Endothelial cell of umbilical vein (primary cell): ENCODE measurements around the gene SLC25A30. TPM values are rescaled to one million over a fixed set of nuclear protein-coding genes. Genes with fewer than 3 reads are reported as not detected.

ENCODE experiments used
- BruUV-seq: library from RNA; stranded (reverse); fragments of 400-500 nt; replicated peaks from 2 replicates; lab custom pipeline; 2021; lab: Mats Ljungman, UMichigan
- CTCF ChIA-PET: fragments of 300-600, 350-600 bp; sonication (Branson Sonifier 250); formaldehyde crosslinking; loops from one replicate; lab custom pipeline; 2021; ENCODE audit warnings: antibody characterized with exemption, inconsistent platforms; lab: Charles Lee
- POLR2A ChIA-PET: fragments of 300-600, 350-600 bp; sonication (Branson Sonifier 250); formaldehyde crosslinking; loops from one replicate; lab custom pipeline; 2021; ENCODE audit warnings: antibody characterized with exemption, inconsistent platforms; lab: Charles Lee
- DNase-seq: peaks from one replicate; pipeline ENCODE4 v3.0.0-alpha.2; 2011; ENCODE audit warnings: low read depth, low spot score
- FAIRE-seq: peaks from 2 replicates; lab custom pipeline; 2011; peaks lifted over from hg19 to GRCh38; lab: Jason Lieb, UNC
- H2AFZ ChIP-seq: 2 replicates; pipeline ENCODE4 v1.6.0; 2012; ENCODE audit warnings: low read depth, low read length, control low read depth, inconsistent platforms
- H3K27ac ChIP-seq: 2 replicates; pipeline ENCODE4 v1.5.1; 2011; ENCODE audit warnings: low read depth, mild to moderate bottlenecking, control low read depth, low read length, moderate library complexity; ENCODE audit not compliant: insufficient read depth
- H3K27me3 ChIP-seq, 2 experiments: 2 replicates each; pipeline versions ENCODE4 v1.6.0 to v1.6.1; 2011; ENCODE audit warnings: low read length in 2 of 2, mixed read lengths in 1 of 2; ENCODE audit not compliant: control insufficient read depth in 2 of 2, insufficient read depth in 2 of 2
- H3K36me3 ChIP-seq, 2 experiments: 2 replicates in 1 of 2; 3 replicates in 1 of 2; pipeline ENCODE4 v1.5.1; 2011; ENCODE audit warnings: low read length in 2 of 2, mild to moderate bottlenecking in 1 of 2, moderate library complexity in 1 of 2; ENCODE audit not compliant: control insufficient read depth in 2 of 2, insufficient read depth in 2 of 2; ENCODE audit errors: extremely low read depth in 1 of 2
- H3K4me1 ChIP-seq: 3 replicates; pipeline ENCODE4 v1.5.1; 2011; ENCODE audit warnings: mild to moderate bottlenecking, low read length; ENCODE audit not compliant: control insufficient read depth, insufficient read depth; ENCODE audit errors: extremely low read depth
- H3K4me2 ChIP-seq: 2 replicates; pipeline ENCODE4 v1.6.1; 2011; ENCODE audit warnings: low read length, control low read depth, mixed read lengths; ENCODE audit not compliant: insufficient read depth
- H3K4me3 ChIP-seq, 3 experiments: fragments of 200-600 bp in 1 of 3; sonication (generic), shearing (Covaris generic) in 1 of 3; replicated peaks in 1 of 3; 2 replicates each; pipeline ENCODE4 v1.5.1; 2011 to 2016; ENCODE audit warnings: control low read depth in 3 of 3, low read length in 3 of 3, mild to moderate bottlenecking in 2 of 3, inconsistent platforms in 1 of 3, low read depth in 1 of 3, moderate library complexity in 1 of 3; ENCODE audit not compliant: insufficient read depth in 1 of 3
- H3K79me2 ChIP-seq: 2 replicates; pipeline ENCODE4 v1.6.0; 2012; ENCODE audit warnings: low read length, inconsistent platforms; ENCODE audit not compliant: control insufficient read depth, insufficient read depth
- H3K9ac ChIP-seq: replicated peaks from 2 replicates; pipeline ENCODE3; 2011; ENCODE audit warnings: low read length, control low read depth; ENCODE audit not compliant: insufficient read depth; ENCODE audit errors: extremely low read depth
- H3K9me1 ChIP-seq: replicated peaks from 3 replicates; pipeline ENCODE4 v1.6.0; 2011; ENCODE audit warnings: mild to moderate bottlenecking, low read length; ENCODE audit not compliant: control insufficient read depth, insufficient read depth; ENCODE audit errors: extremely low read depth
- H3K9me3 ChIP-seq: replicated peaks from 2 replicates; pipeline ENCODE4 v1.5.1; 2012; ENCODE audit warnings: low read length, inconsistent platforms; ENCODE audit not compliant: control insufficient read depth, insufficient read depth
- H4K20me1 ChIP-seq: replicated peaks from 2 replicates; pipeline ENCODE3; 2011; ENCODE audit warnings: mild to moderate bottlenecking, low read length; ENCODE audit not compliant: control insufficient read depth, insufficient read depth; ENCODE audit errors: extremely low read depth
- CTCF ChIP-seq, 2 donors: IDR thresholded peaks; 1 replicate in 1 of 2; 2 replicates in 1 of 2; pipeline ENCODE4 v1.5.1; 2011; ENCODE audit warnings: low read length in 2 of 2, mild to moderate bottlenecking in 2 of 2, moderate library complexity in 2 of 2, control low read depth in 1 of 2, inconsistent platforms in 1 of 2, low read depth in 1 of 2; ENCODE audit not compliant: insufficient read depth in 1 of 2; ENCODE audit errors: extremely low read depth in 1 of 2
- EZH2 ChIP-seq: IDR thresholded peaks from 2 replicates; pipeline ENCODE4 v1.6.1; 2012; ENCODE audit warnings: borderline replicate concordance, low read depth, mild to moderate bottlenecking, moderate library complexity, low read length, inconsistent platforms; ENCODE audit not compliant: severe bottlenecking
- FOS ChIP-seq: IDR thresholded peaks from 2 replicates; pipeline ENCODE4 v1.6.1; 2011; ENCODE audit warnings: mild to moderate bottlenecking, low read length, moderate library complexity, borderline replicate concordance; ENCODE audit not compliant: insufficient read depth
- GATA2 ChIP-seq: IDR thresholded peaks from 2 replicates; pipeline ENCODE4 v1.7.0; 2011; ENCODE audit warnings: low read depth, mild to moderate bottlenecking, moderate library complexity, mixed read lengths, low read length; ENCODE audit not compliant: insufficient read length, insufficient read depth
- JUN ChIP-seq: IDR thresholded peaks from 2 replicates; pipeline ENCODE4 v1.6.1; 2011; ENCODE audit warnings: borderline replicate concordance, low read depth; ENCODE audit not compliant: insufficient read length, insufficient read depth
- MAX ChIP-seq: IDR thresholded peaks from 2 replicates; pipeline ENCODE4 v1.6.1; 2011; ENCODE audit not compliant: insufficient read depth, insufficient read length
- MYC ChIP-seq: IDR thresholded peaks from one replicate; pipeline ENCODE4 v1.6.1; 2011; ENCODE audit warnings: mild to moderate bottlenecking, low read depth, low read length
- POLR2A ChIP-seq: IDR thresholded peaks from 2 replicates; pipeline ENCODE4 v1.6.1; 2012; ENCODE audit warnings: low read depth, mild to moderate bottlenecking, control low read depth, low read length
- POLR2AphosphoS5 ChIP-seq: IDR thresholded peaks from 2 replicates; pipeline ENCODE4 v1.6.1; 2012; ENCODE audit warnings: low read depth, mild to moderate bottlenecking, control low read depth, low read length, moderate library complexity; ENCODE audit not compliant: insufficient read depth
- dilution Hi-C: fragments of 300-500 bp; cut with MboI; formaldehyde crosslinking; loops from one replicate; pipeline ENCODE4 v1.15.0; 2019; ENCODE audit warnings: low sequenced_read_pairs; ENCODE audit not compliant: extremely low pct_ligation_motif_present
- intact Hi-C: fragments of 100-400 bp; cut with micrococcal nuclease; formaldehyde crosslinking; loops from one replicate; pipeline ENCODE4 v1.10.0; 2022
- polyA plus RNA-seq, 4 experiments: library from polyadenylated mRNA; depleted of rRNA in 3 of 4; stranded (reverse) in 3 of 4; unstranded in 1 of 4; fragments of >200 nt; gene quantifications; 2 replicates each; pipeline versions ENCODE4 v1.2.1 to v1.2.3, GENCODE V29; 2011 to 2012; ENCODE audit warnings: missing spikeins in 1 of 4
- total RNA-seq: library from RNA; stranded (reverse); gene quantifications from 2 replicates; pipeline ENCODE4 v1.2.3, GENCODE V29; 2021

Gene SLC25A30
- total and polyA plus RNA-seq, 2 donors (not counting 3 experiments of a cell fraction or from before 2014, with no cell fraction given): 13.3 to 27.0 TPM

GRCh38 chr13:45368571-45368970 is 49.6 kb downstream of the SLC25A30 start:
- H3K9me1 ChIP-seq: no peaks in the 10 kb centered on the region
- no peaks in the 10 kb centered on the region for H3K27me3 ChIP-seq
- no peaks in the 10 kb centered on the region for H4K20me1 ChIP-seq
- ChIA-PET POLR2A (no interaction called here), CTCF (interaction anchor here (1.6 to 5.7 kb wide), 4 partner anchors 15 to 31 kb away, joined by 4 to 98 read pairs (median 6); partner anchors contain the start of gene TPT1)
- H3K27ac ChIP-seq: no peak overlapping the region
- dilution Hi-C loops (no loop called here), intact Hi-C loops (no loop called here)
- no peak for DNase-seq
- H3K36me3 ChIP-seq: no peaks in the 10 kb centered on the region
- H3K9me3 ChIP-seq: no peaks in the 10 kb centered on the region
- H3K79me2 ChIP-seq: no peaks in the 10 kb centered on the region
- no peak overlapping the region for H3K4me3 ChIP-seq
- no peak overlapping the region for H3K9ac ChIP-seq
- H2AFZ ChIP-seq: no peak overlapping the region
- H3K4me1 ChIP-seq: peaks cover 15% of the 10 kb centered on the region
- no peak overlapping the region for H3K4me2 ChIP-seq
- no TSS peak for BruUV-seq
- TF ChIP-seq POLR2A (no peak), POLR2AphosphoS5 (no peak), JUN (no peak), EZH2 (no peak), MYC (no peak), GATA2 (no peak), CTCF (IDR thresholded peaks at IDR 0.05; ENCODE audit: extremely low read depth in 1 of 2, insufficient read depth in 1 of 2, low read depth in 1 of 2, low read length in 2 of 2) (no peak), FOS (no peak), MAX (no peak)
- FAIRE-seq: no peak
